ENCODE measurements around the gene PCID2.

PCID2 gene

GRCh38 chr13:113171250-113172125 lies 37.0 kb downstream of the PCID2 start:
- TF ChIP-seq CTCF (conservative IDR thresholded peaks at IDR 0.05; ENCODE audit: low read depth, low read length) = no peak
- no peak for DNase-seq (ENCODE audit: low read depth)

GRCh38 chr13:113170511-113170910 lies 38.0 kb downstream of the PCID2 start:
- TF ChIP-seq CTCF (conservative IDR thresholded peaks at IDR 0.05; ENCODE audit: low read depth, low read length) = no peak
- no peak for DNase-seq (ENCODE audit: low read depth)

More at GRCh38 chr13:113171250-113172125, 37.0 kb downstream of the PCID2 start:
- H3K4me3 ChIP-seq (ENCODE audit: low read depth, low read length) = no peak overlapping the region

DNA sequence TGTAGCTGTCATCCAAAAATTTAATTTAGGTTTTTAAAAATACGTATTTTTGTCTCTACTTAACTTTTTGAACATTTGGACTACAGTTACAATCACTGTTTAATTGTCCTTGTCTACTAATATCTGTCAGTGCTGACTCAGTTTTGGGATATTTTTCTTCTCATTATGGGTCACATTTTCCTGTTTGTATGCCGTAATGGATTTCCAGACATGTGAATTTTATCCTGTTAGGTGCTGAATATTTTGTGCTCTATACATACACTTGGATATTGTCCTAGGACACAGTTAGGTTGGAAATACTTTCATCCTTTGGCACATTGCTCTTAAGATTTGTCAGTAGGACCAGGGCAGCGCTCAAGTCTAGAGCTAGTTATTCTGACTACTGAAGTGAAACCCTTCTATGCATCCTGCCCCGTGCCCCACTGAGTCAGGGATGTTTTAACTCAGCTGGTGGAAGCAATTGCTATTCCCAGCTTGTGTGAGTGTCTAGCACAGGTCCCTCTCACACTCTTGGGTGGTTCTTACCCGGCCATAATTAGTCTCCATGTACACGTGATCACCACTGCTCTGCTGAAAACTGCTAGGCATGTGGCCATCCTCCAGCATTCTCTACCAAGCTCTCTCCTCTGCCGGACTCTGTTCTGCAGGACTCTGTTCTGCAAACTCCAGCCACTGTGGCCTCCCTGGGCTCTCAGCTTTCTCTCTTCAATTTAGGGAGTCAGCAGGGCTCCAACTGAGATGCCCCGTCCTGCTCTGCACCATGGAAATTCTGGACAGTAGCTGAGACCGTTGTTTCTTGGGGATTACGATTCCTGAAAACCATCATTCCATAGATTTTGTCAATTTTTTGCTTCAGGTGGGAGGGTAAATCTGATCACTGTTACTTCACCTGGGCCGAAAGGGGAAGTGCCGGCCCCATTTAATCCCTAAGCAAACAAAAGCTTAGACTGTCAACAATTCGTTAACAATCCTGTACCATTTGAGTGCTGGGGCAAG lies 38.9 kb downstream of the PCID2 start:
- no peak overlapping the region for H3K4me3 ChIP-seq (ENCODE audit: low read depth, low read length)
- no peak for DNase-seq (ENCODE audit: low read depth)
- no peak for TF ChIP-seq CTCF (conservative IDR thresholded peaks at IDR 0.05; ENCODE audit: low read depth, low read length)

More at GRCh38 chr13:113170511-113170910, 38.0 kb downstream of the PCID2 start:
- H3K4me3 ChIP-seq (ENCODE audit: low read depth, low read length) = no peak overlapping the region

GRCh38 chr13:113168211-113168610 lies 40.3 kb downstream of the PCID2 start:
- DNase-seq (ENCODE audit: low read depth) = no peak
- TF ChIP-seq CTCF (conservative IDR thresholded peaks at IDR 0.05; ENCODE audit: low read depth, low read length) = no peak
- H3K4me3 ChIP-seq (ENCODE audit: low read depth, low read length) = no peak overlapping the region

- H3K4me3 ChIP-seq (ENCODE audit: low read depth, low read length) = no peak overlapping the region
- no peak for TF ChIP-seq CTCF (conservative IDR thresholded peaks at IDR 0.05; ENCODE audit: low read depth, low read length)
- DNase-seq (ENCODE audit: low read depth) = no peak
These were observed 40.9 kb downstream of the PCID2 start for GRCh38 chr13:113167575-113167974.

- DNase-seq (ENCODE audit: low read depth) = no peak
- no peak for TF ChIP-seq CTCF (conservative IDR thresholded peaks at IDR 0.05; ENCODE audit: low read depth, low read length)
- no peak overlapping the region for H3K4me3 ChIP-seq (ENCODE audit: low read depth, low read length)
These were observed 41.3 kb downstream of the PCID2 start for GRCh38 chr13:113167155-113167554.
